GM12873 (cell line): ENCODE data around the gene VAV2.

Experiments used
- CTCF ChIP-seq: IDR thresholded peaks from 2 replicates; pipeline ENCODE4 v1.5.1; 2012; ENCODE audit warnings: low read depth, mild to moderate bottlenecking, moderate library complexity, low read length, control low read depth; ENCODE audit not compliant: insufficient read depth; ENCODE audit errors: missing control alignments

Gene VAV2

GRCh38 chr9:133806623-133807010 lies 185.5 kb downstream of the VAV2 start:
- TF ChIP-seq CTCF: no peak

- TF ChIP-seq CTCF: no peak
Measured at GRCh38 chr9:133805876-133806622, 186.1 kb downstream of the VAV2 start.

- TF ChIP-seq CTCF: no peak
Measured at GRCh38 chr9:133804199-133804598, 187.9 kb downstream of the VAV2 start.

GRCh38 chr9:133803745-133804144 lies 188.4 kb downstream of the VAV2 start:
- no peak for TF ChIP-seq CTCF

- TF ChIP-seq CTCF: no peak
Measured at GRCh38 chr9:133803028-133803585, 189.0 kb downstream of the VAV2 start.

GRCh38 chr9:133801739-133802138 lies 190.4 kb downstream of the VAV2 start:
- TF ChIP-seq CTCF: no peak

- TF ChIP-seq CTCF: no peak
Measured at GRCh38 chr9:133800266-133800665, 191.9 kb downstream of the VAV2 start.
